ENCODE data around the gene CAPN11. TPM values are rescaled to one million over a fixed set of nuclear protein-coding genes. Genes with fewer than 3 reads are reported as not detected.

The CAPN11 gene
- total RNA-seq, 4 donors from 2014 or later, result 0.42 TPM; not detected in 3

DNA sequence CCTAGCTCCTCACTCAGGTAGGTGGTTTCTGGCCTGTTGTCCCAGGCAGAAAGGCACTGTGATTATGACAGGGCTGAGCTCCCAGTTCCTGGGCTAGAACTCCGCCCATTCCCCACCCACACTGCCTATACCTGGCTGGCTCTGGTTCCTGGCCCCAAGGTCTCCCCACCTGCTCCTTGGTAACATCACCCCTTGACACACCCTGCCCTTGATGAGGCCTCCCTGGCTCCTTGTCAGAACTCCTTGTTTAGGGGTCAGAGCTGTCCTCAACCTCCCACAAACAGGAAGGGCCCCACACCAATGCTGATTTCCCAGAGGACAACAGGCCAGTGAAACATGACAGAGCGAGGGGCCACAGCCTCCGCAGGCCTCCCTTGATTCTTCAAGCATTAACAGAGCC lies 42.6 kb downstream of the CAPN11 start:
- Histone ChIP-seq H3K4me3 (no peak overlapping the region), H3K4me1 (peaks cover 0 to 12% of the 10 kb centered on the region in 2 donors), H3K27me3 (no peaks in the 10 kb centered on the region), H3K9me3 (no peaks in the 10 kb centered on the region), H3K36me3 (no peaks in the 10 kb centered on the region), H3K27ac (peak overlapping the region in 1 of 4 donors; percentile 9)
- ATAC-seq (no peak), DNase-seq (no peak)
- in situ Hi-C loops (cut with MboI; ENCODE audit: low sequenced_read_pairs in 4 of 4), result no loop called here
- intact Hi-C loops (cut with DNase I; ENCODE audit: low total_unique reads), result no loop called here
- TF ChIP-seq POLR2A (IDR thresholded peaks at IDR 0.05), result no peak
- TF ChIP-seq, protein P1, sequence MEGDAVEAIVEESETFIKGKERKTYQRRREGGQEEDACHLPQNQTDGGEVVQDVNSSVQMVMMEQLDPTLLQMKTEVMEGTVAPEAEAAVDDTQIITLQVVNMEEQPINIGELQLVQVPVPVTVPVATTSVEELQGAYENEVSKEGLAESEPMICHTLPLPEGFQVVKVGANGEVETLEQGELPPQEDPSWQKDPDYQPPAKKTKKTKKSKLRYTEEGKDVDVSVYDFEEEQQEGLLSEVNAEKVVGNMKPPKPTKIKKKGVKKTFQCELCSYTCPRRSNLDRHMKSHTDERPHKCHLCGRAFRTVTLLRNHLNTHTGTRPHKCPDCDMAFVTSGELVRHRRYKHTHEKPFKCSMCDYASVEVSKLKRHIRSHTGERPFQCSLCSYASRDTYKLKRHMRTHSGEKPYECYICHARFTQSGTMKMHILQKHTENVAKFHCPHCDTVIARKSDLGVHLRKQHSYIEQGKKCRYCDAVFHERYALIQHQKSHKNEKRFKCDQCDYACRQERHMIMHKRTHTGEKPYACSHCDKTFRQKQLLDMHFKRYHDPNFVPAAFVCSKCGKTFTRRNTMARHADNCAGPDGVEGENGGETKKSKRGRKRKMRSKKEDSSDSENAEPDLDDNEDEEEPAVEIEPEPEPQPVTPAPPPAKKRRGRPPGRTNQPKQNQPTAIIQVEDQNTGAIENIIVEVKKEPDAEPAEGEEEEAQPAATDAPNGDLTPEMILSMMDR (IDR thresholded peaks at IDR 0.05 in 4 of 5, conservative IDR thresholded peaks at IDR 0.05 in 1 of 5), result no peak

DNA sequence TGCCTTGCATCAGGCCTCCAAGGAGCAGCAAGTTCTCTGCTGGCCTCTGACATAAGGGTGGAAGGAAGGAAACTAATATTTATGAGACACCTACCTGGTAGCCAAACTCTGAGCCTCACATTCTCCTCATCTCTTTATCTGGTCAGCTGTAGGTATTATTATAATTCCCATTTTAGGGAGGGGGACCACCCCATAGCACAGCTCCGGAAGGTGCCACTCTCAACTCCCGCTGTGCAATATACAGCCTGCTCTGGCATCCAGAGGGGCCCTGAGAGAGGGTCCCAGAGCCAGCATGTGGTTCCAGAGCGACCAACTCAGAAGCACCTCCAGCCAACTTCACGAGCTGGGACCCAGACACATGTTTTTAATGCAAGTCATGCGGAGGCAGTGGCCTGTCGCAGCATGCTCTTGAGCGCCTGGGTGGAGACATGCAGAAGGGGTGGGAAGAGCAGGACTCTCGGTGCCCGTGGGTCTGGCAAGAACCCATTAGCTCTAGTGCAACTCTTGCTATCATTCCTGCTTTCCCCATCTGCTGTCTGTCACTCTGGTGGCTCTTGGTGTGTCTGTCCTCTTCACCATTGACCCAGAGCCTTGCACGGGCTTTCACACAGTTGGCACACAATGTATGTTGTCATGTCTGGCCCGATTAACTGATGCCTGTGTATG lies 43.2 kb downstream of the CAPN11 start:
- Histone ChIP-seq H3K4me3 (no peak overlapping the region), H3K36me3 (no peaks in the 10 kb centered on the region), H3K4me1 (peaks cover 0 to 12% of the 10 kb centered on the region in 2 donors), H3K27ac (peak overlapping the region in 3 of 4 donors; percentile 61 to 68 (median 62)), H3K27me3 (no peaks in the 10 kb centered on the region), H3K9me3 (no peaks in the 10 kb centered on the region)
- no peak for ATAC-seq
- intact Hi-C loops (cut with DNase I; ENCODE audit: low total_unique reads) (no loop called here), in situ Hi-C loops (cut with MboI; ENCODE audit: low sequenced_read_pairs in 4 of 4) (no loop called here)
- TF ChIP-seq POLR2A (IDR thresholded peaks at IDR 0.05), result no peak
- TF ChIP-seq, protein P1 (IDR thresholded peaks at IDR 0.05 in 4 of 5, conservative IDR thresholded peaks at IDR 0.05 in 1 of 5), result no peak
- no peak for DNase-seq

DNA sequence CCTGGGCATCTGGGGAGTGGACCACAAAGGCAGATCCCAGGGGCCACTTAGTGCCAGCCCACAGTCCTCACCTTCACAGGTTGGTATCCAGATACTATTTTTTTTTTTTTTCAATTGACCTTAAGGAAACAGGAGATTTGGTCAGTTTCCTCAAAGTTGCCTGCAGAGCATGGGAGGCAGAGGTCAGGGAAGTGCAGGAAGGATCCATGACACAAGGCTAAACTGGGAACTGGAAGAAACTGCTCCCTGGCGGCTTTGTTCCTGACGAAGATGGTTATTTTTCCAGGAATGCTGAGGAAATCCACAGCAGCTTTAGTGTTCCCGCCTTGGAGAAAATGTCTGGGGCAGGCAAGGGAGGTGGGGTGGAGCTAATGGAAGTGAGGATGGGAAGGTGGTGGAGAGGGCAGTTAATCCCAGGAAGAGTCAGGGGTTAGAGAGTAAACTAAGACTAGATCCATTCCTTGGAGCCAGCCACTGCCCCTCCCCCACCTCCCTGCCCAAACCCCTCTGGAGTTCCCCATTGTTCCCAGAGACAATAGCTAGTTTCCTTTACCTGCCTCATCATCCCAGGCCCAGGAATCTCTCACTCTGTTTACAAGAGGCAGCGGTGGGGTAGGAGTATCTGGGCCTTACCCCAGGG lies 43.8 kb downstream of the CAPN11 start:
- TF ChIP-seq POLR2A (IDR thresholded peaks at IDR 0.05), result no peak
- TF ChIP-seq, protein P1 (IDR thresholded peaks at IDR 0.05 in 4 of 5, conservative IDR thresholded peaks at IDR 0.05 in 1 of 5), result no peak
- intact Hi-C loops (cut with DNase I; ENCODE audit: low total_unique reads) (no loop called here), in situ Hi-C loops (cut with MboI; ENCODE audit: low sequenced_read_pairs in 4 of 4) (no loop called here)
- no peaks in the 10 kb centered on the region for H3K9me3 ChIP-seq
- peaks cover 0 to 12% of the 10 kb centered on the region in 2 donors for H3K4me1 ChIP-seq
- H3K27ac ChIP-seq, result peak overlapping the region; percentile 11 to 68 (median 62)
- ATAC-seq (peak in 1 of 2 donors; percentile 48), DNase-seq (no peak)
- H3K27me3 ChIP-seq, result no peaks in the 10 kb centered on the region
- H3K4me3 ChIP-seq, result no peak overlapping the region
- H3K36me3 ChIP-seq, result no peaks in the 10 kb centered on the region

DNA sequence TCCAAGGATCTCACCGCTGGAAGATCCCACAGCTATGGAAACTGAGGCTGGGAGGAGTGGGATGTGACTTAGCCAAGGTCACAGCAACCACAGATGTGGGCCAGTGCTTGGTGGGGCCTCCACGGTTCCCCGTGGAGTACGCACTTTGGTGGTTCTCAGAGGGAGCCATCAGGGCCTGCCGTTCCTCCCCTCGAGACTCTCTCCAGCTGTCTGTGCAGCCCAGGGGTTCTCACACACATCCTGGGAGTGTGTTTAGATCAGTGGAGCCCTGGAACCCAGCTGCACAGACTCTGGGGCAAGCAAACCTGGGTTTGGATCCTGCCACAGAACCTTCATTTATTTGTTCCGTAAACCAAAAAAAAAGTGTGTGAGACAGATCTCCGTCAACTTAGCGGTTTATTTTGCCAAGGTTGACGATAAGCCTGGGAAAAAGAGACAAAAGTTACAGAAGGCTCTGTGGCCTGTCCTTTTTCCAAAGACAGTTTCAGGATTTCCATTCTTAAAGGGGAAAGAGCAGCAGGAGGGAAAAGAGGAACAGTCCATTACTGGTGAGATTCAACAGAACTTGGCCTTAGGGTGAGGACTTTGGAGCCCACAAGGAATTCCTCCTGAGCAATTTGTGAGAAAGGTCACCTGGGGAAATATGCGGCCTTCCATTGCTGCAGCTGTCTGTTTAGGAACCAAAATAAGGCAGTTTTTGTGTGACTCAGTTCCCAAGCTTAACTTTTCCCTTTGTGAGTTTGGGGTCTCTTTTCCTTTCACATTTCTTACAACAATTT lies 44.5 kb downstream of the CAPN11 start:
- ATAC-seq (no peak), DNase-seq (no peak)
- H3K27me3 ChIP-seq, result no peaks in the 10 kb centered on the region
- peaks cover 0 to 12% of the 10 kb centered on the region in 2 donors for H3K4me1 ChIP-seq
- H3K36me3 ChIP-seq, result no peaks in the 10 kb centered on the region
- in situ Hi-C loops (cut with MboI; ENCODE audit: low sequenced_read_pairs in 4 of 4), result no loop called here
- intact Hi-C loops (cut with DNase I; ENCODE audit: low total_unique reads), result no loop called here
- peak overlapping the region; percentile 11 to 68 (median 62) for H3K27ac ChIP-seq
- no peak overlapping the region for H3K4me3 ChIP-seq
- TF ChIP-seq, protein P1 (IDR thresholded peaks at IDR 0.05 in 4 of 5, conservative IDR thresholded peaks at IDR 0.05 in 1 of 5), result no peak
- TF ChIP-seq POLR2A (IDR thresholded peaks at IDR 0.05), result no peak
- H3K9me3 ChIP-seq, result no peaks in the 10 kb centered on the region

Measured in gastrocnemius medialis (tissue), 4 donors.